Adrenal gland (tissue), 12 donors: ENCODE data around the gene PPP1R14C. TPM values are rescaled to one million over a fixed set of nuclear protein-coding genes. Genes with fewer than 3 reads are reported as not detected.

Experiments used
- DNase-seq, 7 donors: peaks; one replicate each; pipeline ENCODE4 v3.0.0-alpha.2; 2019 to 2020
- H3K27ac ChIP-seq, 5 donors: fragments of 200-600 bp; sonication (generic) in 4 of 5; 1 replicate in 3 of 5; 2 replicates in 2 of 5; pipeline versions ENCODE4 v1.5.1 to v1.8.0; 2016 to 2020; ENCODE audit warnings: mild to moderate bottlenecking in 1 of 5
- H3K27me3 ChIP-seq: fragments of 200-600 bp; 2 replicates; pipeline ENCODE4 v1.8.0; 2021
- H3K36me3 ChIP-seq, 2 donors: fragments of 200-600 bp; replicated peaks in 1 of 2; 1 replicate in 1 of 2; 2 replicates in 1 of 2; pipeline versions ENCODE4 v1.5.1 to v1.8.0; 2018 to 2022
- H3K4me1 ChIP-seq, 2 donors: fragments of 200-600 bp; replicated peaks in 1 of 2; 1 replicate in 1 of 2; 2 replicates in 1 of 2; pipeline versions ENCODE4 v1.5.1 to v1.8.0; 2018 to 2021
- H3K4me3 ChIP-seq, 4 donors: fragments of 200-600 bp; sonication (generic) in 3 of 4; one replicate each; pipeline ENCODE4 v1.5.1; 2016 to 2018
- H3K9me3 ChIP-seq, 3 donors: fragments of 200-600 bp; sonication (generic) in 1 of 3; replicated peaks in 1 of 3; 1 replicate in 2 of 3; 2 replicates in 1 of 3; pipeline versions ENCODE4 v1.5.1 to v1.8.0; 2016 to 2021
- POLR2A ChIP-seq, 2 donors: fragments of 450-650 bp; IDR thresholded peaks; one replicate each; pipeline ENCODE4 v1.6.1; 2017; ENCODE audit warnings: antibody characterized with exemption in 2 of 2, mild to moderate bottlenecking in 2 of 2, moderate library complexity in 1 of 2
- WGBS, 4 donors: extraction: QIAGEN DNeasy Blood & Tissue Kit in 2 of 4; methylation state at CpG; one replicate each; pipeline versions ENCODE4 v1.1.5 to v1.1.7; 2013 to 2017; 5-methylcytosine and 5-hydroxymethylcytosine counted together
- intact Hi-C, 2 donors: fragments of 100-400 bp; cut with DNase I; formaldehyde crosslinking; loops; one replicate each; pipeline versions ENCODE4 v1.14.1 to v1.15.0; 2022 to 2023
- polyA plus RNA-seq, 3 donors: library from polyadenylated mRNA; stranded (reverse); fragments of 200-250 nt in 2 of 3; fragments of 350-450 nt in 1 of 3; fragmentation: Illumina TruSeq in 1 of 3; extraction: RNeasy Lipid Tissue Mini Kit (QIAGEN cat#74804) in 1 of 3; gene quantifications; one replicate each; pipeline ENCODE4 v1.2.3, GENCODE V29; 2013 to 2014
- total RNA-seq, 9 donors: library from RNA; depleted of rRNA in 4 of 9; stranded (reverse); fragments of >200 nt in 4 of 9; fragments of 120-200 nt in 1 of 9; fragmentation: NEBNext Ultra II Directional in 1 of 9; extraction: Animal tissue kit (Norgen Biotek cat#: 25700) in 1 of 9; gene quantifications; one replicate each; pipeline versions ENCODE4 v1.1.0 to v1.2.4, GENCODE V29; 2013 to 2023
- TF ChIP-seq, protein P1 (sequence below), 6 experiments: fragments of 450-650 bp in 4 of 6; fragments of 200-600 bp in 2 of 6; sonication (generic) in 1 of 6; IDR thresholded peaks; 1 replicate in 5 of 6; 2 replicates in 1 of 6; pipeline versions ENCODE4 v1.5.1 to v1.8.0; 2016 to 2021; ENCODE audit warnings: antibody characterized with exemption in 6 of 6, mild to moderate bottlenecking in 2 of 6, moderate library complexity in 1 of 6
- donor health status: healthy with polysubstance abuse.
- donor health status: Bipolar disorder and iron deficiency.
- donor health status: DM: yes; HTN: yes; CAD: no.
- donor health status: DM: no; HTN: no; CAD: no.
- donor health status: DM: no; HTN: no; CAD: no.
- donor health status: DM: yes; HTN: yes; CAD: no.

The PPP1R14C gene
- total and polyA plus RNA-seq, 12 donors: 0.11 to 0.46 (median 0.17) TPM; not detected in 5

DNA sequence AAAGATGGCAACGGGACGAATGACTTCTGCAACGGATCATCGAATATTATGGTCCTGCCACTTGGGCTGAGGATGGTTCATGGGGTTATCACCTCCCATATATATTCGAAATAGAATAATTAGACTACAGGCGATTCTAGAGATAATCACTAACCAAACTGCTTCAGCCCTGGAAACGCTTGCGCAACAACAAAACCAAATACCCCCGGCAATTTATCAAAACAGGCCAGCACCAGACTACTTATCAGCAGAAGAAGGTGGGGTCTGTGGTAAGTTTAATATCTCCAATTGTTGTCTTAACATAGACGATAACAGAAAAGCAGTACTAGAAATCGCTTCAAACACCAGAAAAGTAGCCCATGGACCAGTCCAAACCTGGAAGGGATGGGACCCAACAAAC is 42.9 kb upstream of the PPP1R14C start:
- DNase-seq: no peak
- intact Hi-C loops: no loop called here
- WGBS, 4 donors: 85 to 93% (median 92%) methylated on average over 11 of the region's 11 CpGs
- TF ChIP-seq, protein P1, sequence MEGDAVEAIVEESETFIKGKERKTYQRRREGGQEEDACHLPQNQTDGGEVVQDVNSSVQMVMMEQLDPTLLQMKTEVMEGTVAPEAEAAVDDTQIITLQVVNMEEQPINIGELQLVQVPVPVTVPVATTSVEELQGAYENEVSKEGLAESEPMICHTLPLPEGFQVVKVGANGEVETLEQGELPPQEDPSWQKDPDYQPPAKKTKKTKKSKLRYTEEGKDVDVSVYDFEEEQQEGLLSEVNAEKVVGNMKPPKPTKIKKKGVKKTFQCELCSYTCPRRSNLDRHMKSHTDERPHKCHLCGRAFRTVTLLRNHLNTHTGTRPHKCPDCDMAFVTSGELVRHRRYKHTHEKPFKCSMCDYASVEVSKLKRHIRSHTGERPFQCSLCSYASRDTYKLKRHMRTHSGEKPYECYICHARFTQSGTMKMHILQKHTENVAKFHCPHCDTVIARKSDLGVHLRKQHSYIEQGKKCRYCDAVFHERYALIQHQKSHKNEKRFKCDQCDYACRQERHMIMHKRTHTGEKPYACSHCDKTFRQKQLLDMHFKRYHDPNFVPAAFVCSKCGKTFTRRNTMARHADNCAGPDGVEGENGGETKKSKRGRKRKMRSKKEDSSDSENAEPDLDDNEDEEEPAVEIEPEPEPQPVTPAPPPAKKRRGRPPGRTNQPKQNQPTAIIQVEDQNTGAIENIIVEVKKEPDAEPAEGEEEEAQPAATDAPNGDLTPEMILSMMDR (IDR thresholded peaks at IDR 0.05): no peak
- no peak for TF ChIP-seq POLR2A (IDR thresholded peaks at IDR 0.05)
- Histone ChIP-seq H3K9me3 (no peaks in the 10 kb centered on the region), H3K36me3 (no peaks in the 10 kb centered on the region), H3K4me1 (no peaks in the 10 kb centered on the region), H3K4me3 (no peak overlapping the region), H3K27ac (no peak overlapping the region), H3K27me3 (no peaks in the 10 kb centered on the region)

DNA sequence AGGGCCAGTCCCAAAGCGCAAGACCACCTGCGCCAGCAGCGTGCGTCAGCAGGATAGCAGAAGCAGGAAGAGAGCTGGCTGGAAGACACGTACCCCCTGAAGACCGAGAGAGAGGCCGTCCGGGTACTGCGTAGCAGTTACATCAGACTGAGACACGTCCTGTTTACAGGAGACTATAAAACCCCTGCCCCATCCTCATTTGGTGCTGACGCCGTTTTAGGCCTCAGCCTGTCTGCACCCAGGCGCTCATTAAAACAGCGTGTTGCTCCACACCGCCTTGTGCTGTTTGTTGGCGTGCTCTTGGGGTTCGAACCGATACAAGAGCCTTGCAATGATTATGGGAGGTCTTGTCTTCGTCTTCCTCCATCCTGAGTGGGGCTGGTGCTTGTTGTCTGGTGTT is 42.1 kb upstream of the PPP1R14C start:
- no peak overlapping the region for H3K27ac ChIP-seq
- no peak overlapping the region for H3K4me3 ChIP-seq
- DNase-seq: no peak
- H3K4me1 ChIP-seq: no peaks in the 10 kb centered on the region
- no peaks in the 10 kb centered on the region for H3K36me3 ChIP-seq
- H3K9me3 ChIP-seq: no peaks in the 10 kb centered on the region
- TF ChIP-seq POLR2A (IDR thresholded peaks at IDR 0.05): no peak
- TF ChIP-seq, protein P1 (IDR thresholded peaks at IDR 0.05): no peak
- WGBS, 4 donors: 91 to 92% (median 92%) methylated on average over 19 of the region's 19 CpGs
- no peaks in the 10 kb centered on the region for H3K27me3 ChIP-seq
- intact Hi-C loops: no loop called here

DNA sequence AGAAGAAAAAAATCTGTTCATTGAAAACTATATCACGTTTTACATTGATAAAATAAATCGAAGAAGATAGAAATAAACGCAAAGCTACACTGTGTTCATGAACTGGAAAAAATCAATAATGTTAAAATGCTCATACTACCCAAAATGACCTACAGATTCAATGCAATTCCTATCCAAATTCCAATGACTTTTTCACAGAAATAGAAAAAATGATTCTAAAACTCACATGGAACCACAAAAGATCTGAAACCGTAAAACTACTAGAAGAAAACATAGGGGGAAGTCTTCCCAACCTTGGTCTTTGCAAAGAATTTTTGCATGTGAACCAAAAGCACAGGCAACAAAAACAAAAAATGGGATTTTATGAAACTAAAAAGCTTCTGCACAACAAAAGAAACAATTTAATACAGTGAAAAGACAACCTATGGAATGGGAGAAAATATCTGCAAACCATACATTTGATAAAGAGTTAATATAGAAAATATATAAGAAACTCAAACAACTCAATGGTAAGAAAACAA is 40.0 kb upstream of the PPP1R14C start:
- H3K27ac ChIP-seq: no peak overlapping the region
- no peaks in the 10 kb centered on the region for H3K9me3 ChIP-seq
- WGBS, 4 donors: 84 to 88% (median 88%) methylated on average over 4 of the region's 4 CpGs
- no peak for TF ChIP-seq POLR2A (IDR thresholded peaks at IDR 0.05)
- TF ChIP-seq, protein P1 (IDR thresholded peaks at IDR 0.05): no peak
- H3K4me1 ChIP-seq: no peaks in the 10 kb centered on the region
- intact Hi-C loops: no loop called here
- DNase-seq: no peak
- no peaks in the 10 kb centered on the region for H3K36me3 ChIP-seq
- H3K27me3 ChIP-seq: no peaks in the 10 kb centered on the region
- no peak overlapping the region for H3K4me3 ChIP-seq

DNA sequence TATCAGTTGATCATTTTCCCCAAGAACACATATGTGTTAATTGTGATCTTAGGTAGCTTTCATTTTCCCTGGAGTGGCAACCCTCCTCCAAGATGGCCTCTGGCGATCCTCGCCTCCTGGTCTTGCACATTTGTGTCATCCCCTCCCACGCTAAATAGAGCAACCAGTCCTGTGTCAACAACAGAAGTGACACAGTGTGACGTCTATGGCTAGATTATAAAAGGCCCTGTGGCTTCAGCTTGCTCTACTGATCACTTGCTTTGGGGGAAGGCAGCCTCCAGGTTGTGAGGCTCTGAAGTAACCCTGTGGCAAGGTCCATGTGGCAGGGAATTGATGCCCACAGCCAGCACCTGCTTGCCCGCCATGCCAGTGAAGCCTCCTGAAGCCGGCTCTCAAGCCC is 30.6 kb upstream of the PPP1R14C start:
- DNase-seq: no peak
- WGBS, 4 donors: 80 to 86% (median 84%) methylated on average over 5 to 6 of the region's 6 CpGs
- intact Hi-C loops: no loop called here

More for the DNA sequence above, 30.6 kb upstream of the PPP1R14C start:
- H3K4me3 ChIP-seq: no peak overlapping the region
- H3K27me3 ChIP-seq: peaks cover 3% of the 10 kb centered on the region
- no peaks in the 10 kb centered on the region for H3K4me1 ChIP-seq
- H3K36me3 ChIP-seq: no peaks in the 10 kb centered on the region
- H3K9me3 ChIP-seq: no peaks in the 10 kb centered on the region
- H3K27ac ChIP-seq: no peak overlapping the region
- no peak for TF ChIP-seq POLR2A (IDR thresholded peaks at IDR 0.05)
- TF ChIP-seq, protein P1 (IDR thresholded peaks at IDR 0.05): no peak
